Stimulated activated CD4-positive, alpha-beta T cell treated with anti-CD3 and anti-CD28 coated beads, Interleukin-12 subunit alpha, Interleukin-12 subunit beta, amount 100 ng/mL, for 24 hours (primary cell): ENCODE results near the gene NFIA.
"Not testable (repeated sequence)": the region's sequence is repeated elsewhere in the genome, so short reads cannot be mapped to it uniquely, and the experiment has no call there.

Source experiments
- DNase-seq, 2 experiments: peaks; one replicate each; pipeline ENCODE4 v3.0.0-alpha.2; 2020; ENCODE audit warnings: low read depth in 2 of 2

Gene NFIA

DNA sequence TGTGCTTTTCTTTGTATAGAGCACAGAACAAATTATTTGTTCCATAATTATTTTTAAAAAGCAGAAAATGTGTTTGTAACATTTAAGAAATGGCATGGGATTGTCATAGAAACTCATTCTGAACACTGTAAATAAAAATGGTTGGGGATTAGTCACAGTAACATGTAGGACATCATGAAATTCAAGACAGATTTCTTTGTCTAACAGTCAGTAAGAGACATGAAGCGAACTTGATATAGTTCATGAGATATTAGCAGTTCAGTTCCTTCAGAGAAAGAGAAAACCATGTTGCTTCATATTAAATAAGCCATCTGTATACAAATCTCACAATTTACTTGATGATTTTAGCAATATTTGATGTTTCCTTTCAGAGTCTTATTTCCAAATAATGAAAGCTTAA lies 19.7 kb downstream of the NFIA start:
- no peak for DNase-seq

DNA sequence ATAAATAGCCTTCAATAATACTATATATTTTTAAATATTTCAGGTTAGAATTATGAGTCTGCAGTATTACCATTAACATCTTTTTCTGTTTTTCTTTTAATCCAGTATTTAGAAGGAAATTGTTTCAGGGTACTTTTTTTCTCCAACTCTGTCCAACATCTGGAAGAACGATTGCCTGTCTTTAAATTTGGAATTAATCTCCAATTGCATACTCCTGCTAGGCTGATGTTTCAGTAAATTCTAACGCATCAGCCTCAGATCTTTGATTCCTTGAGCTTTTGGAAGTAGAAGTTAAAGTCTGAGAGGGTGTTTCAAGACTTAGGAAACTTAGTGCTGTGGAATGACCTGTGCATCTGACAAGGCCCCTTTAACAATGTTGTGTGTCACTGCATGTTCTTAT lies 20.3 kb downstream of the NFIA start:
- no peak for DNase-seq

DNA sequence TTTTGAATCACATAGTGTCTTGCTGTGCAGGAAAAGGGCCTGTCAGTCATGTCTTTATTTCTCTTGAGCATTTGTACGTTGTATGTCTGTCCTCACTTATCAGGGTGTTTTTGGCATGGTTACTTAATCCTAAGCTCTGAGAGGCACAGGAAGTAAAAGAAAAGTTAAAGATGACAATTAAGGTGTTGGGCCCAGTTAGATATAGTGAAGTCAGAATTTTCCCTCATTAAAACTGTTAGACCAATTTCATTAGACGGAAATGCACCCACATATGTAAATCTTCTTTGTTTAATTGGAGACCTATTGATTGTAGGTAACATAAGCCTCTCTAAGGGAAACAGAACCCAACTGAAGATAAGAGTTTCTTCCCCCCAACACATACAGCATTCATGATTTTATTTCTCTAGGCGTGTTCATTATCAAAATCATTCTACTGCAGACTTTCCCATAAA lies 21.9 kb downstream of the NFIA start:
- DNase-seq, result no peak

DNA sequence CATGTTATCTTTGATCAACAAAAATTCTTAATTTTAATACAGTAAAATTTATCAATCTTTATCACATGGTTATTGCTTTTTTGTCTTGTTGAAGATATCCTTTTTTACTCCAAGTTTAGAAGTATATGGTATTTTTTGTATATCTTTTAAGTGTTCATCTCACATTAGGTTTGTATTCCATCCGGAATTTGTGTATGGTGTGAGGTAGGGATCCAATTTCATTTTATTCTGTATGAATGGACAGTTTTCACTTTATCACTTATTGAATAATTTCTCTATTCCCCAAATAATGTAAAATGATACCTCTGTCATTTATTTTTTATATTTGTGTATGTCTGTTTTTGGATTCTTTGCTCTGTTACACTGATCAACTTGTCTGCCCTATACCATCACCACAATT lies 25.3 kb downstream of the NFIA start:
- DNase-seq, result no peak

DNA sequence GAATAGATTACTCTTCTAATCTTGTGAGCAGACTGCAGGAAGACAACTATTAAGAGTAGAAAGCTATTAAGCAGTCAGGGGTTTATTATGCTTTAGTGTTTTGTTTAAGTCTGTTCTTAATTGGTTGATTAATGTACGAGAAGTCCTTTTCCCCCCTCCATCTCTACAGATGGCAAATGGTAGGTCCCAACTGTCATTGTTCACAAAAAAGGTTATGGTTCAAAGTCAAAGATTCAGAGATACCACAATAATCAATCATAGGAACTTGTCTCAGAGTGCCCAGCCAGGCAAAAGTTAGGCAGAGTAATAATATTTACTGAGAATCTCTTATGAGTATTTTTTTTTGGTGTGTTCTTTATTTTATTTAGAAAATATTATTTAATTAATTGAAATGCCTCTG lies 26.8 kb downstream of the NFIA start:
- DNase-seq, result no peak

DNA sequence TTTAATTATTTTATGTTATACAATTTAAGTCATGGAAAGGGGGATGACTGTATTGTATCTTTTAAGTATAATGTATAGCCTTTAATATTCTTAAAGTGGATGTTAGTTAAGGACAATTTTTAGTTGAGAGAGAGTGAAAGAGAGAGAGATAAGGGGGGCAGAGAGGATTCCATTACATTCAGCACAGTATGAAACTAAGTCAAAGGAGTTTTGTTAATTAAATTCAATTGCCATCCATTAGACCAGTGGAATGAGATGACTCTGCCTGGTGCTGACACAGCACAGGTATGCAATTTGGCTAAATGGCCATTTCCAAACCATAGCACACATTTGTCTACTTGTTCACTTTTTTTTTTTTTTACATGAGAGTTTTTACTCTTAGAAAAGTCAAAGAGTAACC lies 27.5 kb downstream of the NFIA start:
- DNase-seq, result no peak

DNA sequence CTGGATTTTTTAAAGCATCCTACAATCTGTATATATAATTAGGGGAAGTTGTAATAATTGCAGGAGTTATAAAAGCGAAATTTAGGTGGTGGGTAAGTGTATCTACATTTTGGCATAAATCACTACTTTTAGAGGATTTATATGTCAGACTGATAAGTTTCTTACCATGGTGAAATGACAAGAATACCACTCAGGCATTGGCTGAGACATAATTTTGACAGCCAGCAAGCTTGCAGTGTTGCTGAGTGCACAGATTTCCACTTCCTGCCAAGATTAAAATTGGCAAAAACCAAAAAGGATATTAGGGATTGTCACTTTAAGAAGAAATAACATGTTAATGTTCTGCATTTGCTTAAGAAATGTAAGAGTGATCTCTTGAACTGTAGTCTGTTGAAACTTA lies 28.2 kb downstream of the NFIA start:
- no peak for DNase-seq

DNA sequence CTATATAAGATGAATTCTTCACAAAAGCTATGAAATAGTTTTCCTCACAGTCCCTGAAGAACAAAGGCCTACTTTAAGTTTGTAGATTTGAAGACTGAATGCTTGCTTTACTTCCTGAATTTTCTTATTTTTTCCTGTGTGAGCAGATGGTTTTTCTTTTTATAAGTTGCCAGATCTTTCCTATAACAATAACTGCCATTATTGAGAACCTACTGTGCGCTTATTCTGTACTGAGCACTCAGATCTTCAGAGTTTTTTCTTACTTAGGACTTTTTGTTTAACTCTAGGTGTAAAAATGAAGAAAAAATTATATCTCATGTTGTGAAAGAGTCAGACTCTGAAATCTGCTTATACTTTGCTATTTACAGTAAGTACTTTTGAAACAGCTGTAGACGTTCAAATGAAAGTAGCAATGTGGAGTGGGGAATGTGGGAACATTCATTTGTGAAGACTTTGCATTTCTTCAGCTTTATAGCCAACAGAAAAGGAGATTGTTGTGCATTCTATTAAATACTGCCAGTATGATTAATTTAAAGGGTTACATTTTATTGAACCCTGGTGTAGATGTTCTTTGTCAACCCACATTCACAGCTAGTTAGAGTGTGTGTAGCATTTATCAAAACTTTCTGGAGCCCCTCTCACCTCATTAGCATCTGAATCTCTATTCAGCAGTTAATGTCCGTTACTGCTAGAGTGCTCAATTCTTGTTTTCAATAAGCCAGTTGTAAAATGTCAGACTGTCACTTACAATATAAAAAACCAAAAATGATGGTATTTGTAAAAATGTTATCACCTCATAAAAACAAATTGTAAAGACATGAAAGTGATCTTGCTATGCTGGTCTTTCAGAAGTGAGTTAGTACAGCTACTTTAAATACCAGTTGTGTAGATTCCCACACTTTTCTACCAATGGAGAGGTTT lies 29.0 kb downstream of the NFIA start:
- no peak for DNase-seq

DNA sequence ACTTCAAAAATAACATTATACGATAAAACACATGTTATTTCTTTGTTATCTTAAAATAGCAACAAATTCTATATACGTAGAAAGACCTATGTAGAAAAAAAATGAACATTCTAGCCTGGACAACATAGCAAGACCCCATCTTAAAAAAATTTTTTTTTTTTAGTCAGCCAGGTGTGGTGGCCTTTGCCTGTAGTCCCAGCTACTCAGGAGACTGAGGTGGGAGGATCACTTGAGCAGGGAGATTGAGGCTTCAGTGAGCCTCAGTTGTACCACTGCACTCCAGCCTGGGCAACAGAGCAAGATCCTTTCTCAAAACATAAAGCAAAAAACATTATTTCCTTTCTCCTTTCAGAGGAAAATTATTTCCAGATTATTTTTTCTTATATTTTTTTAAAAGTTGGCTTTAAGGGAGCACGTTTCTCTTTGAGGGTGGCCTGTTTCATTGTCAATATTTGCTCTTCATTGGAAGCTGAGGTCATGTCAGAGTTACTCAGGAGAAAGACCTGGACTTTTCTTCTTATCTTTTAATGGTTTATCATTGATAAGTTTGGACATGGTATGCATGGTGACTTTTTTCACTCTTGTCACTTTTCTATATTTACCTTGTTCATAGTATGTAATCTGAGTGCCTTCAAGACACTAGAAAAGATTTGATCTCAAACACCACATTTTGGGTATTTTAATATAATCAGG lies 32.0 kb downstream of the NFIA start:
- no peak for DNase-seq

DNA sequence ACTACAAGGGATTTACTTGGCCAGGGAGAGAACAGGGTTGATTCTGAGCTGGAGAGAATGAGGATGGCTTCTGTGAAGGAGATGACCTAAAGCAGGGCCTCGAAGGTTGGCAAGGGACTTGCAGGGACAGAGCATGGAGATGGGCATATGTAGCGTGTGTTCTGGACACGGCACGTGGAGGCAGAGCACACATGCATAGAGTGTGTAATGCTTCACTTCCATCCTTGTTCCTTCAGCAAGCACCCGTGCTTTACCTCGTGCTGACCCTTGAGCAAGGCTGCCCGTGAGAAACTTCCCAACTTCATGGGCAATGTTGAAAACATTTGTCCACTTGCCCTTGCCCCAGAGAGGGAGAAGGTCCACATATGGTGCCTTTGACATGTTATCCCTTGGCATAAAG lies 33.1 kb downstream of the NFIA start:
- DNase-seq, result no peak

DNA sequence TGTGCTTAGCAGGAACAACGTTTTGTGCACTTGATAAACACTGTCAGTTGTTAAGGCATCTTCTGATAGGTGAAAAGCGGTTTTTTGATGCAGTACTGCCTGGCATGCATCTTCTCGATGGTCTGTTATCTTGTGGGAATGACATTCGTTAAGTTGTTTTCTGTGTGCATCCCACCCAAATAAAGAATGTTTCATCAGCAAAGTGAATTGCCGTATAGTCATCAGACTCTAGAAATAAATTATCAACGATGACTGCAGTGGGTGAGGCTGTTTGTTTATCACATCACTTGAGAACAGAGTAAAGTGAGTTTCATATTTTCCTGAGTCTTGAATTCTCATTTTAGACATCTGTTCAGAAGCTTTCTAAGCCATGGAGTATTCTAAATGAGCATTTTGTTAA lies 34.1 kb downstream of the NFIA start:
- DNase-seq, result no peak

DNA sequence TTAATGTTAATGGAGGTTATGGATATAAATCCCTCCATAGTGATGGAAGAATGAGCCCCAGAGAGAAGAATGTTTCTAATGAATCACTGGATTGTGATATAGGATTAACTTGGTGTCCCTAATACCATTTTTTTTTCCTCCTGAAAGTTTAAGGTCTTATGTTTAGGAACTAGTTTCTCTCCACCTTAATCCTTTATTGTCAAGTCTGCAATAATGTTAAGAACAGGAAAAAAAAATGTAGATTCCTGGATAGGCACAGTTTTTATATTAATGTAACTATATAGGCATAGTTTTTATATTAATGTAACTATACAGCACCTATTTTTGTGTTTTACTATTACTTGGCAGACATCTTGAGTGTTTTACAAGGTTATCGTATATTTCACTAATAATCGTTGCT lies 34.9 kb downstream of the NFIA start:
- no peak for DNase-seq

DNA sequence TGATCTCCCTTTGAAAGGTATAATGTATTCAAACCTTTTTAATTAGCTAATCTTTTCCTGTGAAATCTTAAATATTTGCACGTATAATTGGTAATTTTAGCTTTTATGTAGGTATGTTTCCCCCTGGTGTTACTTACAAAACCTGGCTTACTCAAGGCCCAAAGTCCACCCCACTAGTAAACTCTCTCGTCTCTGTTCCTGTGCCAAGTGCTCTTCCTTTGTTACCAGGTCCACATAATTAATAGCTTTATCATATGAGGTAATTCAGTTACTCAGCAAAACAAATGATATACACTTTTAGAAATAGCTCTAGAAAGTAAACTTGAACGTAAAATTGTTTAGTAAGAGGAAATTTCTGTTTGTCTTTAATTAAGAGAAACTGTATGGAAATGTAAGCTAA lies 36.7 kb downstream of the NFIA start:
- DNase-seq, result no peak

DNA sequence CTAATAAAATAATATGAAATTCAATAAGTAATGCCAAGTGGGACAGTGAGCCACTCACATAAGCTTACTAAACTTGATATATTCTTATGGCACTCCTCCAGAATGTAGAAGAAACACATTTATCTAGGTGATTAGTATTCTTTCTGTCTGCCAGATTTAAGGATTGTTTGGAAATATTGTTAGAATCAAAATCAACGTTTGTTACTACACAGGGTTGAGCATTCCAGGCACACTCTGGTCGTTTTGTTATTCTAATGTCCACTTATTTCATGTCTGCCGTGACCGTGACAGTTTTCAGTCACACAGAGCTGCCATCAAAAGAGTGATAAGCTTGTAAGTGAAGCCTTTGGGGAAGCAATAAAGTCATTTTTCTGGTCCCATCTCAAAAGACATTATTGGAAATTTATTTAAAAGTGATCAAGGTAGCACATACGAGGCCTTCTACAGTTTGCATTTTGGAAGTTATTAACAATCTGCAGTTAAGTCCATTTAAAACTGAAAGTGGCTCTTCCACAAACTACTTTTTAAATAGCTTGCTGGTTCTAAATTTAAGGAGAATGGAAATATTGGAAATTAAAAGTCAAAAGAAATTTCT lies 38.0 kb downstream of the NFIA start:
- no peak for DNase-seq

DNA sequence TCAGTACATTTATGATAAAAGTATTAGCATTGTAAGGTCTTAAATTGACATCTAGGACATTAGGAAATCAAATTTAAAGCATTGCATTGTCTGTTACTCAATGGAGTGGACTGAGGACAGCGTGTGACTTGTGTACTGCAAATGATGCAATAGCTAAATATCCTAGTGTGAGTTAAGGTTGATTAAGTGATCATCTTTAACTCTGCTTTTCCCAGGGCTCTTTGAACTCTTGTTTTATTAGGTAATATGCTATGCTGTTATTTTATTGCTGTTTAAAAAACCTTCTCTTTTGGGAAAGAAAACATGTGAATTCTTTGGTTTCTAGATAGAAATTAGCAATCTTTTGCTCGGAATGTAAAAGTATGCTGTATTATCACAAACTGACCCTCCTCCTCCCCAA lies 38.6 kb downstream of the NFIA start:
- no peak for DNase-seq

DNA sequence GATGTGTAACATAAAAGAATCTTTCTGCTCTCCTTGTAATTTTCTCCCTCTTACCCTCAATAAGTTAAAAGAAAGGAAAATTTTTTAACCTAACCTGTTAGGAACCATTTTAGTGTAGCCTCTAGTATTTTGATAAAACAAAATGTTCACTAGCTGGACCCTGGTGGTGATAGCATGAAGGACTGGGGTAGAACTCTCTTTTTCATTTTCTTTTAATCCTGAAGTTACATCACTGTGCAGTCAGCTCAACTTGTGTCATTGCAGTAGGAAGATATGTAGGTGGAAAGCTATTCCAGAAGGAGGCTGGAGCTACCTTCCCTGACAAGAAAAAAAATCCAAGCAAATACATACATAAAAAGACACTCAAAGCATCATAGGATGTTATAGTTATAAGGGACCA lies 39.3 kb downstream of the NFIA start:
- no peak for DNase-seq

DNA sequence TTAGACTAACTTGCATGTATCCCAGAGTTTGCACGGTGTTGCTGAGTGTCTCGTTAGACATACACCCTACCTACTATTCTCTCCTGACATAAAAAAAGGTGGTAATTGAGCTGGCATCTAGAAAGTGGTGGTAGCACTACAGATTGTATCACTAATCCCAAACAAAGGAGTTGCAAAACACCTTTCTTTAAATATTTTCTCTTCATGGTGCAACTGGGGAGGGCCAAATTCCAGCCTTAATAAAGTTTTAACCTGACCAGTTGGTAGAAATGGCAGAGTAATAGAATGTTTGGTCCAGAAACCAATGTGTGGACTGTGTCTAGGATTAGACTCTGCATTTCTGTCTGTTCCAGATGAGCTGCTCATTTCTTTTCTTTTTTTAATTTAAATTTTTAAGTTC lies 40.0 kb downstream of the NFIA start:
- DNase-seq, result no peak

DNA sequence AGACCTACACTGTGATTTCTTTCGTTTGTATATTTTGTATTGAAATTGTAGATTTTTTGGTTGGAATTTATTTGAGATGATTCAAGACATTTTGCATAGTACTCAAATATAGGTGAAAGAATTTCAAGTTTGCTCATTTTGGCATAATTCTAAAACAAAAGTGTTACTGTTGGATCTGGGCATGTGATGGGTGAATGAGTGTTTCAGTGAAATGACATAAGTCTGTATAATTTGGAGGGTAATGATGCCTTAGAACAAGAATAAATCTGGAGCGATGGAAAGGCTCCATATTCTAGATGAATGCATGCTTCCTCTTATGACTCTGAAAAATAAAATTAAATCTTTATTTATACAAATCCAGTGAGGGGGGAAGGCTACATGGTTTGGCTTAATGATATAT lies 41.0 kb downstream of the NFIA start:
- no peak for DNase-seq

DNA sequence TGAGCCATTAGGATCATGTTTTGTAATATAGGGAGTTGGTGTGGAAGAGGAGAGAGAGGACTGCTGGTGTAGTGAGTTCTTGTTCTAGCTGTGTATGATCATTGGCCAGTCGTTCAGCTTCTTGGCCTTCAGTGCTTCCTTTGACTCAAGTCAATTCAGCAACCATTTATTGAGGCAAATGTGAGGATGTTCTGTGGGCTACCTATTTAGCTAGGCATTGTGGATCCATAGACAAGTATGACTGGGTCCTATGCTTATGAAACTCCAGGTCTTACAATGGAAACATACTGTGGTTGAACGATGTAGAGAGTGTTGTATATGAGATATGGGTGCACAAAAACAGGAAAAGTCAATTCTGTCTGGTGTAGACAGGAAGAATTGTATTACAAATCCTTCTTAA lies 41.7 kb downstream of the NFIA start:
- no peak for DNase-seq

DNA sequence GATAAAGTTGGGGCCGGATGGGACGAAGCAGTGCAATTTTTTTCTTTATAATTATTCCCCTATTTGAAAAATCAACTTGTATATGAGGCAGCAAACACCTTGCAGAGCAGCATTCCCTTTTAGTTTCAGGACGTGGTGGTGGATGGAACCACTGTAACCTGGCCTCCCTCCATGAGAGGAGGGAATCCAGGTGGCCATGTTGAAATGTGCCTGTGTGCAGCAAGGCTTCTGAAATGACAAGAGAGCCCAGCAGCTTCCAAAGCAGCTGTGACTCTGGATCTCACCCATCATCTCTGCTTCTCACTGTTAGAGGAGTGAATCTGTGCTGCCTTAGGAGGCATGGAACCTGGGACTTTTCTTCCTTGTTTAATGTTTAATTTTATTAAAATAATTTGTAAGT lies 42.3 kb downstream of the NFIA start:
- DNase-seq, result no peak

DNA sequence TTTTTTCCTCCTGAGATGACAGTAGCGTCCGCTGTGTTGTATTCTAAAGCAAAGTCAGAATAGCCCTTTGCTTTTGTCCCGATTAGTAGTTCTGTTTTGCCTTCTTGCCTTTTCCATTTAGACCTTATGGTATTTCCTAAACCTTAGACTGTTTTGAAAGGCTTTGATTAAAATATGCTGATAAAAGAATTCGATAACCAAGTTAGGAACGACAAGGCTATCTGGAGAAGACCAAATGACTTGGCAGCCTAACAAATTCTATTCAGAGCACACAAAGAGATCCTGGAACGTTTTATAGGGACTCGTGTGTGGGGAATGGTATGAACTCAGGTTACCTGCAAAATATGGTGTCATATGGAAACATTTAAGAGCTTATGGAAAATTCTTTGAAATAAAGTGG lies 42.9 kb downstream of the NFIA start:
- DNase-seq, result no peak

DNA sequence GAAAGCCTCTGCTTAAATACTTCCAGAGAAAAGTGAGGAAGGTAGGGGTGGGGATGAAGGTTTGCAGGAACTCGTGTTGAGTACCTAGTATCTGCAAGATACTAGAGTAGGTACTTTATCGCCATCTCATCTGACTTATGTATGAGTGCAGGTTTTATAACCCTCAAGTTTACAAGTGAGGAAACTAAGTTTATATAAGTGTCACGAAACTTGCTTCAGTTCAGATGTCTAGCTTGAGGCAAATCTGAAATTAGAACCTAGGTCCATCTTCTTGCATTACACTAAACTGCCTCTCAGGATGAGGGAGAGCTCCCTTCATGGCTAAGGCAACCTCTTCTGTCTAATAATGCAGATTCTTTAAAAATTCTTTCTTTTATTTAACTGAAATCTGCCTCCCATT lies 43.5 kb downstream of the NFIA start:
- no peak for DNase-seq

DNA sequence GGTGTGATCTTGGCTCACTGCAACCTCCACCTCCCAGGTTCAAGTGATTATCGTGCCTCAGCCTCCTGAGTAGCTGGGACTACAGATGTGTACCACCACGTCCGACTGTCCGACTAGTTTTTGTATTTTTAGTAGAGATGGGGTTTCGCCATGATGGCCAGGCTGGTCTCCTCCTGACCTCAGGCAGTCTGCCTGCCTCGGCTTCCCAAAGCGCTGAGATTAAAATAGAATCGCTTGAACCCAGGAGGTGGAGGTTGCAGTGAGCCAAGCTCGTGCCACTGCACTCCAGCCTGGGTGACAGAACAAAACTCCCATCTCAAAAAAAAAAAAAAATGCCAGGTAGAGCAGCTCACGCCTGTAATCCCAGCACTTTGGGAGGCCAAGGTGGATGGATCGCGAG lies 44.5 kb downstream of the NFIA start:
- not testable (repeated sequence) for DNase-seq
